VCaP (cell line): ENCODE measurements around the gene AP1G2.

Source experiments
- H3K27ac ChIP-seq: fragments of 450-650 bp; 2 replicates; pipeline ENCODE4 v1.5.1; 2017
- CTCF ChIP-seq: fragments of 450-650 bp; conservative IDR thresholded peaks from 2 replicates; pipeline ENCODE4 v1.5.1; 2017; ENCODE audit warnings: mild to moderate bottlenecking, moderate library complexity

Gene AP1G2

DNA sequence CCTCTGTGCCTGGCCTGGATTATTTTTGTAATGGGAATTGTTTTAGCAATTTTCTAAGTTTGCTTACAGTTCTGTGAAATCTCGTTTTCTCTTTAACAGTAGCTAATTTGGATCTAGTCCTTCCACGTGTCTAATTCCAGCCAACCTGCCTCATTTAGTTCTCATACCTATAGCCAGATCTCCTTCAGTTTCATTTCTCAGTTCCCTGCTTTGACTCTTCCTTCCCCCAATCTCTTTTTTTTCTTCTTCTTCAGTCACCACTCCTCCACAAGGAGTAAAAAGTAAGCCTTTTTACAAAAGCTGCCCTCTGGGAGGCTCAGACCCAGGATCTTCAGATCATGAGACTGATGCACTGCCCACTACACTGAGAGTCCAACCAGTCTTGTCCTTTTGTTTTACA, 10.1 kb downstream of the AP1G2 start:
- no peak for TF ChIP-seq CTCF
- peak overlapping the region; percentile 93 for H3K27ac ChIP-seq

DNA sequence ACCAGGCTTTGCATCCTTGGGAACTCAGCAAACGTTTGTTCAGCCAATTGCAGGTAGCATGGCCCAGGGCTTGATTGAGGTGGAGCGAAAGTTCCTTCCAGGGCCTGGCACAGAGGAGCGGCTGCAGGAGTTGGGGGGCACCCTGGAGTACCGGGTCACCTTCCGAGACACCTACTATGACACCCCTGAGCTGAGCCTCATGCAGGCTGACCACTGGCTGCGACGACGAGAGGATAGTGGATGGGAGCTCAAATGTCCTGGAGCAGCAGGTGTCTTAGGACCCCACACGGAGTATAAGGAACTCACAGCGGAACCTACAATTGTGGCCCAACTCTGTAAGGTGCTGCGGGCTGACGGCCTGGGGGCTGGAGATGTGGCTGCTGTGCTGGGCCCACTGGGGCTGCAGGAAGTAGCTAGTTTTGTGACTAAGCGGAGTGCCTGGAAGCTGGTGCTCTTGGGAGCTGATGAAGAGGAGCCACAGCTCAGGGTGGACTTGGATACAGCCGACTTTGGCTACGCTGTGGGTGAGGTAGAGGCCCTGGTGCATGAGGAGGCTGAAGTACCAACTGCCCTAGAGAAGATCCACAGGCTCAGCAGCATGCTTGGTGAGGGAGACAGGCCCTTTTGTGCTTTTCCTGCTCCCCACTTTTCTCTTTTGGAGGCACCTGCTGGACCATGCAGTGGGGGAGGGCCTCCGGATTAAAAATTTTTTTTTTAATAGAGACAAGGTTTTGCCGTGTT, 10.7 kb downstream of the AP1G2 start:
- peak overlapping the region; percentile 93 for H3K27ac ChIP-seq
- TF ChIP-seq CTCF: no peak

- peak within 1 kb of the TSS; percentile 93 for H3K27ac ChIP-seq
- TF ChIP-seq CTCF: no peak
These were observed 11.5 kb downstream of the AP1G2 start, which contains the start of gene THTPA for GRCh38 chr14:23555882-23556699. Gene THTPA, plus strand, starts transcription at chr14:23556271. Its CDS starts 487 bp downstream, at chr14:23556758.

DNA sequence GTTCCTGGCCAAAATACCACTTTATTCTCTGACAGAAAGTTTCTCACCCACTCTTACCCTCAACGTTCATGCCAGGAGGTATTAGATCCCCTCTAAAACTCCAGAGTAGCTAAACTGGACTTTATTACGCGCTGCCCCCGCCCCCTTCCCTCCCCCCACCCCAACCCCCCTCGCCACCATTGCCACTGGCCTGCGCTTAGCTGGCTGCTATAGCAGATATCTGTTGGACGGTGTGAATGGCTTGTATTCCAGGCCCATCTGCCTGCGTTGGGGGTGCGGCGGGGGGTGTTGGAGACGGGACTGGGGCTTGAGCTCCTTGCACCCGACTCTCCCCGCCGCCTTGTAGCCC, 12.1 kb downstream of the AP1G2 start:
- H3K27ac ChIP-seq: peak overlapping the region; percentile 93
- TF ChIP-seq CTCF: no peak

- peak within 1 kb of the TSS; percentile 81 for H3K27ac ChIP-seq
- no peak for TF ChIP-seq CTCF
These were observed 16.1 kb downstream of the AP1G2 start, which contains the start of gene ZFHX2 for GRCh38 chr14:23551266-23552028. Gene ZFHX2, minus strand, starts transcription at chr14:23551765. Its CDS starts 16,440 bp downstream, at chr14:23535325.

GRCh38 chr14:23550812-23551265, 16.8 kb downstream of the AP1G2 start:
- H3K27ac ChIP-seq: peak overlapping the region; percentile 81
- TF ChIP-seq CTCF: no peak
